ENCODE data around the gene APBA2.
"Not testable (repeated sequence)": the region's sequence is repeated elsewhere in the genome, so short reads cannot be mapped to it uniquely, and the experiment has no call there.

The APBA2 gene

DNA sequence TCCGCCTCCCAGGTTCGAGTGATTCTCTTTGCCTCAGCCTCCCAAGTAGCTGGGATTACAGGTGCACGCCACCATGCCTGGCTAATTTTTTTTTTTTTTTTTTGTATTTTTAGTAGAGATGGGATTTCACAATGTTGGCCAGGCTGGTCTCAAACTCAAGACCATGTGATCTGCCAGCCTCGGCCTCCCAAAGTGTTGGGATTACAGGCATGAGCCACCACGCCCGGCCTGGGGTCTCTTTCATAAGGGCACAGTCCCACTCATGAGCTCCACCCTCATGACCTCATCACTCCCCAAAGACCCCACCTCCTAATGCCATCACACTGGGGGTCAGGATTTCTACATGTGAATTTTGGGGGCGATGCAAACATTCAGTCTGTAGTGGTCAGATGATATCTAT, 159.4 kb downstream of the APBA2 start:
- not testable (repeated sequence) for DNase-seq

DNA sequence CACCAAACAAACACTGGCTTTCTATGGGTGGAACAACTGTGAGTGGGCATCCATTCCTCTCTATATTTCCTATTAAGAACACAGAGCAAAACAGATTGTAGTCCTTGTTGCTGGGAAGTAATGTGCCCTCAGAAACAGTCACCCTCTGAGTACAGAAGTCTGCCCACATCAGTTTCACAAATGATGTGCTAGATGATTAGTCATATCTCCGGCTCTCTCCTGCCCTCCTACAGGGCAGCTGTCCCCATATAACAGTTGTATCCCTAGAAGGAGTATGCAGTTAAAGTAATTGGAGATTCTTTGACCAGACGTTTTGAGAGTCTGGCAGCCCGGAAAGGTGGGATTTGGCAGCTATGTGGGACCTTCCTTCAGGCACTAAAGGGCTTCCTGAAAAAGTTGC, 159.9 kb downstream of the APBA2 start:
- no peak for DNase-seq

DNA sequence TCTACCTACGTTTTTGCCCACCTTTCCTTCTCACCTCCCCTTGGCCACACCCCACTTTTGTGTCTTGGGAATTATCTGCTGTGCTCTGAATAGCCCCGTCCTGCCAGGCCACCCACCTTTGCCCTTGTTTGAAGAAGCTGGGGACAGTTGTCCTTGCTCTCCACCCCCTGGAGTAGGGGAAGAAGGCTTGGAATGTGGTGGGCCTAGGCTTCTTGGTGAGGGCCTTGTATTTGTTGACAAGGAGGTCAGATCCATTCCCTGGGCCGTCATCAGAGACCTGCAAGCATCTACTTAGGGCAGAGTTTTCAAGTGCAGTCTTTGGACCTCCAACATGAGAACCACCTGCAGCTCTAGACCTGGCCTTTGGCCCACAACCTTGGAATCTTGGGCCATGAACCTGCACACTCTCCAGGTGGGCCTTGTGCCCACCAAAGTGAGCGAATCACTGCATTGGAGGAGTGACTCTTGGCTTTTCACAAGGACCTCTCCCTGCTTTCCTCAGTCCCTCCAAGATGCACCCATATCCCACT, 160.6 kb downstream of the APBA2 start:
- DNase-seq, result no peak

DNA sequence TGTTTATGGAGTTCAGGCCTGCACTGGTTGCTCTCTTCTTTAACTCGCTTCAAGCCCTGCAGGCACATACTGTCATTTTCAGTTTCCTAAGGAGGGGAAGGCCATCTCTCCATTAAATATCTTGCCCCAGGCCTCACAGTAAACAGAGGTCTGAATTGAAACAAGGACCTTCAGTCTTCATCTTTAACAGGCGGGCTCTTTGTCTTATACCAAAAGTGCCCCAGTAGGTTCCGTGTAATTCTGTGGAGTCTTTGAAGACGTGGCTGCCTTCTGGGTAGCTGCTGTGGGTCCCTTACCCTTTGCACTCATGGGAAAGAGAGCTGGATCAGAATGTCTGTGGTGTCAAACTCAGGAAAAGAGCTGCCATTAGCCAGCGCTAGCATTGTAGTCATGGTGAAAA, 161.2 kb downstream of the APBA2 start:
- no peak for DNase-seq

DNA sequence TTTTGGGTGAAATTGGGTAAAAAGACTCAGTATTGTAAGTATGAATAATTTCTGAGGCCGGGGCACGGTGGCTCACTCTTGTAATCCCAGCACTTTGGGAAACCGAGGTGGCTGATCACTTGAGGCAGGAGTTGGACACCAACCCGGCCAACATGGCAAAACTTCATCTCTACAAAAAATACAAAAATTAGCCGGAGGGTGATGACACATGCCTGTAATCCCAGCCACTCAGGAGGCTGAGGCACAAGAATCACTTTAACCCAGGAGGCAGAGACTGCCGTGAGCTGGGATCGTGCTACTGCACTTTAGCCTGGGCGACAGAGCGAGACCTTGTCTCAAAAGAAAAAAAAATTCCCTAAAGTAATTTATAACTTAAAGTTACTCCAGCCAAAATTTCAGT, 162.2 kb downstream of the APBA2 start:
- DNase-seq, result no peak

DNA sequence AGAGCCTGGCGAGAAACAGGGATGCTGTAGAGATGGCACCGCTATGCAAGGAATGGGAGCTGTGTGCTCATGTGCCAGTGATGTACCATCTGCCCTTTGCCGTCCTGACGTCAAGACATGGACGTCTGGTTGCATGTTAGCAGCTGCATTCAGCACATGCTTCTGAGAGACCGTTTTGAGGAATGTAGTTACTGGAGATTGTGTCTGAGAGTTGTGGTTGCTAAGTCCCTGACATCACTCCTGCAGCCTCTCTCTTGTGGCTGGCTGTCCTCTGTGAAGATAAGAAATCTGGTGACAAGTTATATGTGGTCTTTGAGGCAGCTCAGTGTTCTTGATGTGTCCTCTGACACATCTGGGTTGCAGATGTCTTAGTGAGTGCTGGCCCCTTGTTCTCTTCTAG, 165.1 kb downstream of the APBA2 start:
- no peak for DNase-seq

DNA sequence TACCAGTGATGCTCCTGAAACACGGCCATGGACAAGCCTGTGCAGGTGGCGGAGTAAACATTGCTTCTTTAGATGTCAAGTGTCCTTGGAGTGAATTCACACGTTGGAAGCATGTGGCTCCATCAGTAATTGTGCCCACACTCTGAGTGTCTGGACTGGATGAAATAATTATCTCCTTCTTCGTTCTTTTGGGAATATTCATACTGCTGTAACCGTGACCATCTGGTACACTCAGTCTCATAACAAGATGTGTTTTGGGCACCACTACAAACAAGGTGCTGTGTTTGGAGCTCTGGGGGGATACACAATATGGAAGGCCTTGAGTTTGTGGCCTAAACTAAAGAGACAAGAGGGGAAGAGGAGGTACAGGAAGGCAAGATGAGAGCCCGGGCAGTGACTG, 165.6 kb downstream of the APBA2 start:
- no peak for DNase-seq

DNA sequence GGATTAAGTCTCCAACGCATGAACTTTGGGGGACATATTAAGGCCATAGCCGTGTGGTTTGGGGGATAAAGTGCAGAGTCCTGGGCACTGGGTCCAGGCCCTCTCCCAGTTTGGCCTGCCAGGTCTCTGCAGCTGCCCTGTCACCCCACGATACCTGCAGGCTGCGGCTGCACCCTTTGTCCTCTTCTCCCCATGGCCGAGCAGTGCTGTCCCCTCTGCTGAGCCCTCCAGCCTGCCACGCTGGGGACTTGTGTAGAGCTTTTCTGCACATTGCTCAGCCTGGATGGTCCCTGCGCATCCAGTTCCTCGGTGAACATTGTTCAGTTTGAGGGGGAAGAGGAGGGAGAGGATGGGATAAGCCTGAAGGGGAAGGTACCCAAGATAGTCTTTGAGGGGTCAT, 167.2 kb downstream of the APBA2 start:
- DNase-seq, result no peak

DNA sequence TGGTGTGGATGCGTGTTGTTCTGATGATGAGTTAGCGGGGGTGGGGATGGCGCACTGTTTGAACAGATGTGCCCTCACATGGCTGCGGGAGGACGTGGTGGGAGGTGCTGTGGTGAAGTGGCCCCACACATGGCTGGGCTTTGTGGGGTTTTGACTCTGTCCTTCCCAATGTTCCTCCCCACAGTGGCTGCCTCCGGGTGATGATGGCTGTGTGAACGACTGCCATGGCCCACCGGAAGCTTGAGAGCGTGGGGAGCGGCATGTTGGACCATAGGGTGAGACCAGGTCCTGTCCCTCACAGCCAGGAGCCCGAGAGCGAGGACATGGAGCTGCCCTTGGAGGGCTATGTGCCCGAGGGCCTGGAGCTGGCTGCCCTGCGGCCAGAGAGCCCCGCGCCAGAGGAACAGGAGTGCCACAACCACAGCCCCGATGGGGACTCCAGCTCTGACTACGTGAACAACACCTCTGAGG, 167.9 kb downstream of the APBA2 start:
- DNase-seq, result no peak

DNA sequence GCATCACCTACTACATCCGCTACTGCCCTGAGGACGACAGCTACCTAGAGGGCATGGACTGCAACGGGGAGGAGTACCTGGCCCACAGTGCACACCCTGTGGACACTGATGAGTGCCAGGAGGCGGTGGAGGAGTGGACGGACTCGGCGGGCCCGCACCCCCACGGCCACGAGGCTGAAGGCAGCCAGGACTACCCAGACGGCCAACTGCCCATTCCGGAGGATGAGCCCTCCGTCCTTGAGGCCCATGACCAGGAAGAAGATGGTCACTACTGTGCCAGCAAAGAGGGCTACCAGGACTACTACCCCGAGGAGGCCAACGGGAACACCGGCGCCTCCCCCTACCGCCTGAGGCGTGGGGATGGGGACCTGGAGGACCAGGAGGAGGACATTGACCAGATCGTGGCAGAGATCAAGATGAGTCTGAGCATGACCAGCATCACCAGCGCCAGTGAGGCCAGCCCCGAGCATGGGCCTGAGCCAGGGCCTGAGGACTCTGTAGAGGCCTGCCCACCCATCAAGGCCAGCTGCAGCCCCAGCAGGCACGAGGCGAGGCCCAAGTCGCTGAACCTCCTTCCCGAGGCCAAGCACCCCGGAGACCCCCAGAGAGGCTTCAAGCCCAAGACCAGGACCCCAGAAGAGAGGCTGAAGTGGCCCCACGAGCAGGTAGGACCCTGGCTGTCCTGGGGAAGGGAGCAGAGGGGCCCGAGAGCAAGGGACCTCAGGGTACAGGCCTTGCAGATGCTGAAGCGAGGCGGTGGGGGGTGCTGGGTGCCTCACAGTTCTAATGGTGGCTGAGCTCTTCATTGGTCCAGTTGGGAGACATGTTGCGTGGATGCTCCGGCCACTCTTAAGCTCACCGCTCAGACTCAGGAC, 168.6 kb downstream of the APBA2 start:
- DNase-seq, result no peak

DNA sequence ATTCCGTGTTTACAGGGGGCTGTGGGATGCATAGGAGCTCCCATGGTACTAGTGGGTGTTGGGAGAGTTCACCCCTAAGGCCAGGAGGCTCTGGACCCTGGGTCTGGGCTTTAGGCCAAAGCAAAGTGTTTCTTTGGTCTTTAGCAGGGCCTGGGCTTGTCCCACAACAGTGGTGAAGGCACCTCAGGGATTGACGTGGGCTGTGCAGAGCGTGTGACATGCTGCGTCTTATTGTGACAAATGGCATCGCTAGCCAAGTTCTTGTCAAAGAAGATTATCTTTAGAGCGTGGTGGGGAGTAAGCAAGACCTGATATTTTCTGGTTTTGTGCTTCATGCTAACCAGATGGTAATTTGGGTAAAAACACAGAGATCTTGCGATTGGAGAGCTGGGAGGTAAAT, 170.1 kb downstream of the APBA2 start:
- no peak for DNase-seq

DNA sequence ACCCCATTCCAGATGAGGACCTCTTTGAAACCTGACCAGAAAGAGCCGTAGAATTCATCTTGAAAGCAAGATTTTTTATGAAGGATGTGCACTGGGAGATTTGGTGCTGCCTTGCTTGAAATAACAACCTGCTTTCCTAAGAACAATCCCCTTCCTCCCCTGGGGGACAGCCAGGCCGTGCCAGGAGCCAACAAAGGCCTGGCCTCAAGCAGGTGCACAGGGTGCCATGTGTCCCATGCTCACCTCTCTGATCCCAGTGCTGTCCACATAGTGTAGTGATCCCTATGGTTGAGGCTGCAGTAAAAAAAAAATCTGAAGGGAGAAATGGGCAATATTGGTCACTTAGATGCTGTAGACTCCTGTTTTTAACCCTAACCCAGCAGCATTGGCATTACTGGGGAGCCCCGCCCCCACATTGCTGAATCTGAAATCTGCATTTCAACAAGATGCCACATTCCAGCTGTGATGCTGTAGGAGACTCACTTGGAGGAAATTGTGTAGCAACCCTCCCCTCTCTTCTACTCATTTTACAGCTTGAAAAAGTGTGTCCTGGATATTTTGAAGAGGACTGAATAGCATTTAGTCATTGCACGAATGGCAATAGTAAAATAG, 171.2 kb downstream of the APBA2 start:
- DNase-seq, result no peak

DNA sequence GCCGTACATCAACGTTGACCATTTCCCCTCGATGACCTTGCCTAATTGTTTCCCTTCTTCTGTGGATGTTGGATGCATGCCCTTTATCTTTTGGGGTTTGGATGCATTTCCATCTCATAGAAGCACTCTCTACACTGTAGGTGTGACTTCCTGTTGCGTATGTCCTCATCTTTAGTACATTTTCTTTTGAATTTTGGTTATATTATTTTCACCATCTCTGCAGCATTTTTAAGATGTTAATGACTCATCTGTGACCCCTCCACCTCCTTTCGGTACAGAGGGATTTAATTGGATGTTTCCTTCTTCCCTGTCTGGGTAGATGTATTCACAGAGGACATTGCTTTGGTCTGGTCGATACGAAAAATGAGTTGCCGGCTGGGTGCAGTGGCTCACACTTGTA, 172.1 kb downstream of the APBA2 start:
- DNase-seq, result no peak

DNA sequence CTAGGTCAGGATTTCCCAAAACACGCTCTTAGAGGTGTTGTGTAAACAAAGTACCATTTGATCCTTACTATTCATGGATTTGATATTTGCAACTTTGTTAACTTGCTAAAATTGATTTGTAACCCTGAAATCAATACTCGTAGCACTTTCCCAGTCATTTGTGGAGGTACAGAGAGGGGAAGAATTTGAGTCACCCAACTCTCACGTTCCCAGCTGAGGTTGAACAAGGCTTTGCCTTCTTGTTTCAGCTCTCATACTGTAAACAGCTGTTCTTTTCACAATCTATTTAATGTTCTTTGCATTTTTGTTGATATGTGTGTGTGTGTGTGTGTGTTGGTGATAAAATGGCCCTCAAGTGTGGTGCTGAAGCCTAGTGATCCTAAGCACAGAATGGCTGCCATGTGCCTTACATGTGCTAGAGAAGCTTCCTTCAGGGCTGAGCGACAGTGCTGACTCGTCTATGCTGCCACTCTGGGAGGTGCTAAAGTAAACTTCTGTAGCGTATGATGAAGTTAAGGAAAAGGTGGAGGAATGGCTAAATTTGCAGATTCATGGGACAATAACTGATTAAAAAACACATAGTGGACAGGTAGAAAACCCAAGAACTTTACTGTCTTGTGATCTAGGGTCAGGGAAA, 173.2 kb downstream of the APBA2 start:
- DNase-seq, result no peak

DNA sequence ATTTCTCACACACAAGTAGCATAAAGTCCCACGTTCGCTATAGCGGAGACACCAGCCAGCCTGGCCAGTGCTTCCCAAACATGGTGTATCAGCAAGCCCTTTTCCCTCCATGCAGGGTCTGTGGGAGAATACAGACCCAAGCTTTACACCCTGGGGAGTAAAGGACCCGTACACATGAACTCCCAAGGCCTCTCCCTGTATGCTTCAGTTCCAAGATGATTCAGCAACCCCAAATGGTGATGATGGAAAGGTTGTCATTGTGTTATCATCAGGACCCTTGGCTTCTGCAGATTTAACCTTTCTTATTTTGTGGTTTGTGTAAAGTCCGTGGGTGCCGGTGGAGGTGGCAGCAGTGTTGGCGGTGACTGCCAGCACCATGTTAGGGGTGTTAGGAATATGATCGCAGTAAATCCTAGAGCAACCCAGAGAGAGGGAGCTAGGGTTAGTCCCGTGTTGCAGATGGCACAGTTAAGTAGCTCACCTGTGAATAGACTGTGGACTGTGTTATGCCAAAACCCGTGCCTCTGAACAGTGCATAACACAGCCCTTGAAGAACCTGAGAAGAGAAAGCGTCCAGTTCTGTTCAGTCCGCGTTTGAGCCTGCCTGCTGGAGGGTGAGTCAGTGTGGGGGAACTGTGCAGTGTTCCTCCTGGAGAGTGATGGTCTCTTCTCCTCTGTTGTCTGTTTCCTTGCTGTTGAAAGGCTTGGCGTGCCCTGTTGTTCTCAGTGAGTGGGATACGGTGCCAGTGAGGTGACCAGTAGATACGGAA, 174.3 kb downstream of the APBA2 start:
- DNase-seq, result no peak

DNA sequence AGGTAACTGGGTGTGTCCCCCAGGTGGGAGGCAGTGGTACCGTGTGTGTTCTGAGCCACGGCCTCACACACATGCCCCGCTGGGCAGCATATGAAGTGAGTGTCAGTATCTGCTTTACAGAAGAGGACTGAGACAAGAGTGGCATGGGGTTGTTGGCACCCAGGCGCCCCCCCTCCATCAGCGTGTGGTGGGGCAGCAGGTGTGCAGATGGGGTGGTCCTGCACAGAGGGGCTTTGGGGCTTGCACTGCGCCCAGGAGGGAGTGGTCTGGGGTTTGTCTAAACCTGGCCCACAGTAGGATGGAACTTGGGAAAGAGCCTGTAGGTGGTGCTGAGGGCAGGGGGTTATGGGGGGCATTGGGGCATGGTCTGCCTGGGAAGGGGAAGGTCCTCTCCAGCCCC, 176.0 kb downstream of the APBA2 start:
- DNase-seq, result no peak

DNA sequence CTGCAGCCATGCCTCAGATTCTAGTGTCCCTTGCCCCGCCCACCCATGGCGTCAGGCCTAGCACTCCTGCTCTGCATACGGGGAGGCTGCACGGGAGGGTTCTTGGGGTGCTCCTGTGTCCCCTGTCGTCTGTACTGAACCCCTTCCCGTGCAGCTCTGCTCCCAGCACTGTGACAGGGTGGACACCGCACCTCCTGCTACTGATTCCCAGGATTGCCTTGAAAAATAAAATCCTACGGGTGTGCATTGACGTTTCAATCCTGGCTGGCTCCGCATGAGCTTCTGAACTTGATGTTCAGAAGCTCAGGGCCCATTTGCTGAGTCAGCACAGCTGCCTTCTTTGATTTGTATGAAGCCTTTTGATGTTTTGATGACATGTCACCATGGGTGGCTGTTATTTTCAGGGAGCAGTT, 176.4 kb downstream of the APBA2 start:
- no peak for DNase-seq

DNA sequence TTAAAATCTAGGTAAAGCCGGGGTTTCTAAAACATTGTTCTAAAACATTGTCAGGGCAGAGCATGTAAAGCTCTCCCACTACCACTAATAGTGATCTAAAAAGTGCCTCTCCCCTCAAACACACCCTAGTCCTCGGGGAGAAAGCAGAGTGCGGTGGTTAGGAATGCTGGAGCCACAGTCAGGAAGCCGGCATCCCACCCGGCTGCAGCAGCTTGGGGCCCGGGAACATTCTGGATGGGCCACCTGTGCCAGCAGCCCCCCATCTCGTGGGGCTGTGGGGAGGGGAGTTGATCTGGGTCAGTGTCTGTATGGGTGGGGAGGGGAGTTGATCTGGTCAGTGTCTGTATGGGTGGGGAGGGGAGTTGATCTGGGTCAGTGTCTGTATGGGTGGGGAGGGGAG, 176.9 kb downstream of the APBA2 start:
- no peak for DNase-seq

DNA sequence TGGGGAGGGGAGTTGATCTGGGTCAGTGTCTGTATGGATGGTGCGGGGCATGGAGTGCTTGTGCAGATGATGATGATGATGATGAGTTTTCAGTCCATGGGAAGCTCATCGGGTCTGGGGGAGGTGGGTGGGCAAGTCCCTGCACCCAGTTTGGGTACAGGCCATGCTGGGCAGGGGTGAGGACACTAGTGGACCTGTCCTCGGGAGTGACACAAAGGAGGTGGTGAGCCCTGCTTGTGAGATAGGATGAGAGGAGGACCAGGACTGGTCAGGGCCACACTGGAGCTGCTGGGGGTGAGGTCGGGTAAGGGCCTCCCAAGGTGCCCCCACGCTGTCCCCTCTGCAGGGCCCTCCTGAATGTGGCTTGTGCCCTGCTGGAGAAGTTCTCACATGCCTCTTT, 177.9 kb downstream of the APBA2 start:
- DNase-seq, result no peak

DNA sequence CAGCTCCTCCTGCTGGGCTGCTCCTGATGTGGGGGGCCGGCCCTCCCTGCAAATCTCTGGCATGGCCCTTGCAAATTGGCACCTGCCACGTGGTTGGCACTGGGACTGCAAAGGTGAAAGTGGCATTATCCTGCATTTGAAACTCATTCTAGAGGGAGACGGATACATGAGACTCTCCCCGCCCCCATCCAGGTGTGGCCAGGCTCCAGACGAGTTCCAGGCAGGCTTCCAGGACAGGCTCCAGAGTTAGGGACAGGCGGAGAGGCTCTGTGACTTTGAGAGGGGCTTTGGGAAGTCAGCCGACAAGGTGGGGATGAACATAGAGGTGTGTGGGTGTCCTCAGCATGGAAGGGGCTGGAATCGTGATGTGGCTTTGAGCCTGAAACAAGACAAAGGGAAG, 178.5 kb downstream of the APBA2 start:
- no peak for DNase-seq

DNA sequence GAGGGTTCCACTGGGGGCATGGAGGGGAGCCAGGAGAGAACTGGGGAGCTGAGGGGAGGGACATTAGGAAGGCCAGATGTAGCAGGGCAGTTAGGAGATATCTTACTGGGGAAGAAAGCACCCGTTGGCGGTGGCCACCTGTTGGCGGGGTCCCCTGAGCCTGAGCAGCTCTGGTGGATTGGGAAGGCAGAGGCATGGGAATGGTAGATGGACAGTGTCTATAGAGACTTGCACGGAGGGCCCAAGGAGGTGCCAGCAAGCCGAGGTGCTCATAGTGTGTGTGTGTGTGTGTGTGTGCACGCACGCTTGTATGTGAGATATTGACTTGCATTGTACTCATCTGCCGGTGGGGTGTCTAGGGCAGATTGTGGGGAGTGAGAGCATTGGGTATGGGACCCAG, 179.0 kb downstream of the APBA2 start:
- DNase-seq, result no peak

DNA sequence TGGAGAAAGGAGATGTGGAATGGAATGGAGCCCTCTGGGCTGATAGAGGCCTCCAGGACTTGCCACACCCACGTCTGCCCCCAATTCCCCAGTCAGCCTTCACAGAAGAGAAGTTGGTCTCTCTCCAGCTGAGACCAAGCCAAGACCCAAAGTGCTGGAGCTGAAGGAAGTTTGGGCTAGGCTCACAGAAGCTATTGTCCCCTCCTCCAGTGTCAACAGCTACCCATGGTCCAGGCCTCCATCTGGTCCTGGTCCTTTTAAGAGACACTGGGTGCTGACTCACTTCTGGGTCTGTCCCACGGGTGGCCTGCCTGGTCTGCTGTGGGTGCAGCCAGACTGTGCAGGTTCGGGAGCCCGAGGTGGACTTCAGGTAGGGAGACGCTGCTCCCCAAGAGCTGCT, 179.8 kb downstream of the APBA2 start:
- no peak for DNase-seq

DNA sequence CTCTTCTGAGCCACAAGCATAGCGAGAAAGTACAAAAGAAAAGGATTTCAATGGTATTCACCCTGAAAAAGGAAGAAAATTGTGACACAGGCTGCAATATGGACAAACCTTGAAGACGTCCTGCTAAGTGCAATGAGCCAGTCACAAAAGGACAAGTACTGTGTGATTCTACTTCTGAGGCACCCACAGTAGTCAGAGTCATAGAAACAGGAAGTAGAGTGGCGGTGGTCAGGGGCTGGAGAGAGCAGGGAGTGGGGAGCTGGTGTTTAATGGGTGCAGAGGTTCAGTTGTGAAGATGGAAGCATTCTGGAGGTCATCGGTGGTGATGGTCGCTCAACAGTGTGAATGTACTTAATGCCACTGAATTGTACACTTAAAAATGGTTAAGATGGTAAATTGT, 180.5 kb downstream of the APBA2 start:
- no peak for DNase-seq
